Mesothelial cell of epicardium (in vitro differentiated cells): ENCODE data around the gene SEC14L2. TPM values are rescaled to one million over a fixed set of nuclear protein-coding genes. Genes with fewer than 3 reads are reported as not detected.
"Not testable (repeated sequence)": the region's sequence is repeated elsewhere in the genome, so short reads cannot be mapped to it uniquely, and the experiment has no call there.

Experiments used
- DNase-seq, 2 experiments: peaks; one replicate each; pipeline ENCODE4 v3.0.0; 2021; ENCODE audit warnings: low spot score in 2 of 2; ENCODE audit not compliant: unreplicated experiment in 2 of 2
- H3K27ac Mint-ChIP-seq: 2 replicates; pipeline ENCODE4 v1.8.0; 2021; ENCODE audit warnings: mixed read lengths
- H3K27me3 Mint-ChIP-seq: 2 replicates; pipeline ENCODE4 v1.8.0; 2021; ENCODE audit warnings: low read depth, mixed read lengths
- H3K36me3 Mint-ChIP-seq: 2 replicates; pipeline ENCODE4 v1.8.0; 2021; ENCODE audit warnings: mixed read lengths
- H3K4me1 Mint-ChIP-seq: 2 replicates; pipeline ENCODE4 v1.8.0; 2021; ENCODE audit warnings: mixed read lengths
- H3K4me3 Mint-ChIP-seq: 2 replicates; pipeline ENCODE4 v1.8.0; 2021; ENCODE audit warnings: mild to moderate bottlenecking, moderate library complexity, mixed read lengths
- H3K9me3 Mint-ChIP-seq: 2 replicates; pipeline ENCODE4 v1.8.0; 2021; ENCODE audit warnings: mixed read lengths
- total RNA-seq: library from RNA; stranded (reverse); gene quantifications from 3 replicates; pipeline ENCODE4 v1.2.1, GENCODE V29; 2021
- TF ChIP-seq, protein P1 (sequence below): fragments of 200-600 bp; sonication (generic); IDR thresholded peaks from one replicate; pipeline ENCODE4 v1.5.0; 2021; ENCODE audit warnings: antibody characterized with exemption; ENCODE audit not compliant: unreplicated experiment

SEC14L2 gene
- total RNA-seq, 1 donor from 2014 or later, result 4.3 TPM

DNA sequence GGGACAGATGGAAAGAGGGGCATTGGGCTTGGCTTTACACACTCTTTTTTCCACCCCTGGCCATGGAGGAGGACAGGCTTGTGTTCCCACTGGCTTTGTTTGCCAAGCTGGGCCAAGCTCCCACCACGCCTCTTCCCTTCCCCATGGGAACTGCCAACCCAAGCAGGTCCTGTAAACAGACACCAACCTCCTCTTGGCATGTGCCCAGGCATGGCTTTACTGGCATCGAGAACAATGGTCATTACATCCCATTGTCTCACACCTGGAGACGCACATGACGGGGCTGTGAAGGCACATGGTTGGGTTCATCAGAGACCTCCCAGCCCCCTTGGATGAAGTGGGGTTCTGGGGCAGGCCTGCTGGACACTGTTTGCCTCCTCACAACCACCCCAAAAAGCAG is 63.3 kb downstream of the SEC14L2 start:
- Mint-ChIP-seq H3K27ac (no peak overlapping the region), H3K4me3 (no peak overlapping the region), H3K9me3 (no peaks in the 10 kb centered on the region), H3K36me3 (no peaks in the 10 kb centered on the region), H3K27me3 (peaks cover 26% of the 10 kb centered on the region), H3K4me1 (no peaks in the 10 kb centered on the region)
- TF ChIP-seq, protein P1, sequence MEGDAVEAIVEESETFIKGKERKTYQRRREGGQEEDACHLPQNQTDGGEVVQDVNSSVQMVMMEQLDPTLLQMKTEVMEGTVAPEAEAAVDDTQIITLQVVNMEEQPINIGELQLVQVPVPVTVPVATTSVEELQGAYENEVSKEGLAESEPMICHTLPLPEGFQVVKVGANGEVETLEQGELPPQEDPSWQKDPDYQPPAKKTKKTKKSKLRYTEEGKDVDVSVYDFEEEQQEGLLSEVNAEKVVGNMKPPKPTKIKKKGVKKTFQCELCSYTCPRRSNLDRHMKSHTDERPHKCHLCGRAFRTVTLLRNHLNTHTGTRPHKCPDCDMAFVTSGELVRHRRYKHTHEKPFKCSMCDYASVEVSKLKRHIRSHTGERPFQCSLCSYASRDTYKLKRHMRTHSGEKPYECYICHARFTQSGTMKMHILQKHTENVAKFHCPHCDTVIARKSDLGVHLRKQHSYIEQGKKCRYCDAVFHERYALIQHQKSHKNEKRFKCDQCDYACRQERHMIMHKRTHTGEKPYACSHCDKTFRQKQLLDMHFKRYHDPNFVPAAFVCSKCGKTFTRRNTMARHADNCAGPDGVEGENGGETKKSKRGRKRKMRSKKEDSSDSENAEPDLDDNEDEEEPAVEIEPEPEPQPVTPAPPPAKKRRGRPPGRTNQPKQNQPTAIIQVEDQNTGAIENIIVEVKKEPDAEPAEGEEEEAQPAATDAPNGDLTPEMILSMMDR, result no peak
- DNase-seq, result no peak

DNA sequence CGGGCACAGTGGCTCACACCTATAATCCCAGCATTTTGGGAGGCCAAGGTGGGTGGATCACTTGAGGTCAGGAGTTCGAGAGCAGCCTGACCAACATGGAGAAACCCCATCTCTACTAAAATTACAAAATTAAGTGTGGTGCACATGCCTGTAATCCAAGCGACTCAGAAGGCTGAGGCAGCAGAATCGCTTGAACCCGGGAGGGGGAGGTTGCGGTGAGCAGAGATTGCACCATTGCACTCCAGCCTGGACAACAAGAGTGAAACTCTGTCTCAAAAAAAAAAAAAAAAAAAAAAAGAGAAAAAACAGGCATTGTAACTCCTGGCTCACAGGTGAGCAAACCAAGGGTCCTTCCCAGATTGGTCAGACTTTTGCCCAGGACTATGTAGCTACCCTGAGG is 63.7 kb downstream of the SEC14L2 start:
- H3K9me3 Mint-ChIP-seq, H3K27ac Mint-ChIP-seq, H3K4me3 Mint-ChIP-seq, DNase-seq, H3K36me3 Mint-ChIP-seq, H3K4me1 Mint-ChIP-seq: not testable (repeated sequence)
- H3K27me3 Mint-ChIP-seq, result peaks cover 30% of the 10 kb centered on the region

DNA sequence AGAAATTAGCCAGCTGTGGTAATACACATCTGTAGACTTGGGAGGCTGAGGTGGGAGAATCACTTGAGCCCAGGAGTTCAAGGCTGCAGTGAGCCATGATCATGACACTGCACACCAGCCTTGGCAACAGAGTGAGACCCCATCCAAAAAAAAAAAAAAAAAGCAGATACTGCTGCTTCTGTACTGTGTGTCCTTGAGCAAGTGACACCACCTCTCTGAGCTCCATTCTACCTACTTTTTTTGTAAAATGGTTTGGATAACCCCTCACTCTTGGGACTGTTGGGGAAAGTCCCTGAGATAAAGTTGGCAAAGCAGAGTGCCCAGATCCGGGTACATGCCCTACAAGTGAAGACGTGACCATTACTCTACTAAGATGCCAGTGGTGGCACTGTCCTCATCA is 72.3 kb downstream of the SEC14L2 start:
- no peaks in the 10 kb centered on the region for H3K9me3 Mint-ChIP-seq
- no peak for DNase-seq
- H3K27me3 Mint-ChIP-seq, result peaks cover 66% of the 10 kb centered on the region
- no peak overlapping the region for H3K27ac Mint-ChIP-seq
- TF ChIP-seq, protein P1, result no peak
- H3K4me3 Mint-ChIP-seq, result no peak overlapping the region
- H3K36me3 Mint-ChIP-seq, result no peaks in the 10 kb centered on the region
- no peaks in the 10 kb centered on the region for H3K4me1 Mint-ChIP-seq

DNA sequence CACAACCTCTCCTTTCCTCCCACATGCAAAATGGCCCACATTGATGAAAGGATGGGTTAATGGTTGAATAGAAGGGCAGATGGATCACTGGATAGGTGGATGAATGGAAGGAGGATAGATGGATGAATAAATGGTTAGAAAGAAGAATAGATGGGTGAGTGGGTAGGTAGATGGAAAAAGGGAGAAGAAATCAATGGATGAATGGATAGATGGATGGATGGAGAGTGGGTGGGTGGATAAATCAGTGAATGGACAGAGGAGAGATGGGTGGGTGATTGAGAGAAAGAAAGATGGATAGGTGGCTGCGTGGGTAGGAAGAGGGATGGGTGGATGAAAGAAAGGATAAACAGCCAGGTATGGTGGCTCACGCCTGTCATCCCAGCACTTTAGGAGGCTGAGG is 73.8 kb downstream of the SEC14L2 start:
- Mint-ChIP-seq H3K4me1 (no peaks in the 10 kb centered on the region), H3K9me3 (no peaks in the 10 kb centered on the region), H3K27me3 (peaks cover 55% of the 10 kb centered on the region), H3K27ac (no peak overlapping the region), H3K36me3 (no peaks in the 10 kb centered on the region), H3K4me3 (no peak overlapping the region)
- TF ChIP-seq, protein P1, result no peak
- no peak for DNase-seq

DNA sequence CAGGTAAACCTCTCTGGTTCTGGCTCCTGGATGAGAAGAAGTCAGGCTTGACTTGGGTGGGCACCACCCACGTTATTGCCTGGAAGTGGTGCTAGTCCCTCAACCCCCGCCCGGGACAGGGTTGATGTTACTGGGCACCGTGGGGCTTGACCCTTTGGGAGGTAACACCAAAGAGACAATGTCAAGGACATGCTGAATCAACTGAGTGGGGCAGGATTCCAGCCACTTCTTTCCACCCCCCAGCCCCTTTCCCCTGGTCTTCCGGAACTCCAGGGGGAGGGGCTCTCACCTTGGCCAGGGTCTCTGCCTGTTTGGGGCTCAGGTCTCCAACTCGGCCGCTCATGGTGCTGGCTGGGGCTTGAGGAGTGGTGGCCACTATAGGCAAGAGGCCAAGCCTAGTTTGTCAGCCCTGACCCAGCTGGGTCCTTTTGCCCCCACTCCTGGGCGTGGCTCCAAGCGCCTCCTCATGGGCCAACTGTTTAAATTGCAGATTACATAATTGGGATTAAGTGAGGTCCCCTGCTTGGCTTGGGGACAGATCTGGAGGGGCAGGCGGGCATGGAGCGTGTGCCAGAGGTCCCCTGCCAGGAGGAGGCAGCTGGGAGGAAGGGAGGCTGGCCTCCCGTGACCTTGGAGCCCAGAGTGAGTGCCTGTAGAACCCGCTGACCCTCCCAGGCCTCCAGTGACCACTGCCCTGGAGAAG is 74.9 kb downstream of the SEC14L2 start, which contains the start of gene SEC14L3:
Gene SEC14L3, minus strand, starts transcription at position 402 of the 703 bp plus-strand sequence. Its CDS starts 59 bp downstream, at position 343.
- Mint-ChIP-seq H3K27me3 (peaks cover 45% of the 10 kb centered on the region), H3K27ac (no peak within 1 kb of the TSS), H3K4me3 (no peak within 1 kb of the TSS), H3K9me3 (no peaks in the 10 kb centered on the region), H3K36me3 (no peaks in the 10 kb centered on the region), H3K4me1 (no peaks in the 10 kb centered on the region)
- TF ChIP-seq, protein P1, result no peak
- DNase-seq, result no peak

DNA sequence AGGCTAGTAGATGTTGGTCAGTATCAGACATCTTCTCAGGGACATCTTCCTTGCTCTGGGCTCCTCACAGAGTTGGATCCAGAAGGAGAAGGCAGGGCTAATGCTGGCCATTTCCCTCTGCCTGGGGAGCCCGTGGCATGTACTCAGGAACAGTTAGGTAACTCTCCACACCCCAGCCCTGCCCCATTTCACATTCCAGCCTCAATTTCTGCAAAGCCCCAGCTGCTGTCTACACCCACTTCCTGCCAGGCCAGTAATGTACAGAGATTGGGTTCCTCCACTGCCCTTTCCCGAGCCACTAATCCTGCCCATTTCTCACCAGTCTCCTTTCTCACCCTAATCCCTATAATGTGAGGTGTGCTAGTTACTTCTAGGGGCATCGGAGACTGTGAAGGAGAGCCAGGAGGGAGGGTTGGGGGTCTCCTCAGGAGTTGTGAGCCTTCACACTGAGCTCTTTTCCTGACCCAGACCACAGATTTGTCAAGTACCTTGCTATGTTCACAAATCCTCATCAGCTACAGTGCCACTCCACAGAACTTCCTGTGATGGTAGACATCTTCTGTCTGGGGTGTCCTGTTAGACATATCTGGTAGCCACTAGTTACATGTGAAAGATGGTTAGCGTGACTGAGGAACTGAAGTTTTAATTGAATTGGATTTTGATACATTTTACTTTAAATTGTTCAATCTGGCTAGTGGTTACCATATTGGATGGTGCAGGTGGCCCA is 76.3 kb downstream of the SEC14L2 start:
- no peak for DNase-seq
- H3K4me1 Mint-ChIP-seq, result no peaks in the 10 kb centered on the region
- H3K9me3 Mint-ChIP-seq, result no peaks in the 10 kb centered on the region
- no peaks in the 10 kb centered on the region for H3K36me3 Mint-ChIP-seq
- TF ChIP-seq, protein P1, result no peak
- no peak overlapping the region for H3K4me3 Mint-ChIP-seq
- H3K27me3 Mint-ChIP-seq, result peaks cover 43% of the 10 kb centered on the region
- no peak overlapping the region for H3K27ac Mint-ChIP-seq
